Activated CD8-positive, alpha-beta memory T cell treated with anti-CD3 and anti-CD28 coated beads, Interleukin-2, amount 50 U/mL, for 48 hours (primary cell): ENCODE data around the gene GTF2H2C_2.
"Not testable (repeated sequence)": the region's sequence is repeated elsewhere in the genome, so short reads cannot be mapped to it uniquely, and the experiment has no call there.

Source experiments
- DNase-seq: peaks from one replicate; pipeline ENCODE4 v3.0.0-alpha.2; 2020

GTF2H2C_2 gene

GRCh38 chr5:70415117-70415516 lies at the start of gene GTF2H2C_2:
GTF2H2C_2 (plus strand) TSS chr5:70415368.
- DNase-seq, result not testable (repeated sequence)

GRCh38 chr5:70400984-70401686 lies 14.0 kb upstream of the GTF2H2C_2 start:
- DNase-seq, result peak; percentile 78

- DNase-seq, result not testable (repeated sequence)
Observed at GRCh38 chr5:70421322-70421721, 6.2 kb downstream of the GTF2H2C_2 start.

- not testable (repeated sequence) for DNase-seq
Observed at GRCh38 chr5:70423215-70423614, 8.0 kb downstream of the GTF2H2C_2 start.

DNA sequence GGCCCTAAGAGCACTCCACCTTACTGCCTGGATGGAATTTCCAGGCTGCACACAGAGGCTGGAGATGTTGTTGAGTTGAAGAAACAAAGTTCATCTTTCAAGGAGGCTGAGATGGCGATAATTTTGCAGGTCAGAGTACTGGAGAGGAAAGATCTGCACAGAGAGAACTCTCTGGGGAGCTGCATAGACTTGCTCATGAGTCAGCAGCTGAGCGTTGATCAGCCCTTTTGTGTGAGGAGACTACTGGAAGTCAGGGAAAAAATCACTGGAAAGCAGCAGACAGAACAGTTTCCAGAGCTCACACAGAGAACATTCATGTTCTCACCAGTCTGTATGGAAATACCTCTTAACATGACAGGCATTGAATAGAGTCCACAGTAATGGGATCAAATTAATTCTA lies 23.4 kb downstream of the GTF2H2C_2 start:
- not testable (repeated sequence) for DNase-seq

DNA sequence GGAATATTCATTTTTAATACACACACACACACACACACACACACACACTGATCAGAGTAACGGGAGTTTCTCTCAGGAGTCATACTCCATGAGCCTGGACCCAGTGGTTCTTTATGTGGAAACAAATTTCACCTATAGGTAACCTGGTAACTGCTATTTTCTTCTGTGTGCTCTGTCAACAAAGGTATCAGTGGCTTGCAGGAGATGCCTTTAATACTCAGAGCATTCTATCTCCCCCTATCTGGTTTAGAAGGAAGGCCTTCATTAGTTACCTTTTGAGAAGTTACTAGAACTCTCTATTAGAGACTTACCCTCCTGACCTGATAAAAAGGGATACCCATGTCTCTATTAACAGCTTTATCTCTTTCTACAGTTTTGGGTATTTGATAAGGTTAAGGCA lies 34.4 kb downstream of the GTF2H2C_2 start:
- not testable (repeated sequence) for DNase-seq

GRCh38 chr5:70451249-70451984 lies 36.2 kb downstream of the GTF2H2C_2 start:
- DNase-seq, result not testable (repeated sequence)

- DNase-seq, result not testable (repeated sequence)
Observed at GRCh38 chr5:70457093-70457492, 41.9 kb downstream of the GTF2H2C_2 start.

- DNase-seq, result not testable (repeated sequence)
Observed at GRCh38 chr5:70459188-70459587, 44.0 kb downstream of the GTF2H2C_2 start.

- not testable (repeated sequence) for DNase-seq
Observed at GRCh38 chr5:70461984-70462383, 46.8 kb downstream of the GTF2H2C_2 start.

- not testable (repeated sequence) for DNase-seq
Observed at GRCh38 chr5:70464019-70464637, 49.0 kb downstream of the GTF2H2C_2 start.

DNA sequence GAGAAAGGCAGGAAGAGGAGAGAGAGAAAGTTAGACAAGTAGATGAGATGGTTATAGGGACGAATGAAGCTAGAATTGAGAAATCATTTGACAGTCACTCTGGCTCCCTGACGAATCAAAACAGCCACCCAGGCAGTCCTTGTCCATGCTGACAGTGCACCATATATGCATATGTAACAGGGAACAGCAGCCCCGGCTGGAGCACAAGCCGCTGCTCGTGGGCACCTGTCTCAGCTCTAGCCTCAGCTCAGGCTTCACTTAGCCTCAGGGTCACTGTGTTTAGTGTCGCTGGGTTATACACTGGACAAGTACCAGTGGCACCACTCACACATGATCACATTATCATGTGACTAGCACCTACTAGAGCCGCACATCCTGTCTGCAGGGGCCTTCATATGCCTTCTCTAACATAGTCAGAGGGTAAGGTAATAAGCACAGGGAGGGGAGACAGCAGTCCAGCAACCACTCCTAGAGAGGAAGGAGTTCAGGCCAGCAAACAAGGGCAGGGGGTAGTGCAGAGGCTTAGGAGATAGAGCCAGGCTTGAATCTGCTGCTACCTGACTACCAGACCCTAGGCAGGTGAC lies 54.9 kb downstream of the GTF2H2C_2 start:
- not testable (repeated sequence) for DNase-seq
